GM19238 (cell line): ENCODE results near the gene RGS11.
A peak's percentile ranks its signal among the peaks of the same experiment; 100 is the strongest.

Experiments
- DNase-seq: peaks from one replicate; pipeline ENCODE4 v3.0.0; 2011; ENCODE audit warnings: low spot score; ENCODE audit not compliant: insufficient read length

The RGS11 gene

GRCh38 chr16:275786-276232, at the start of gene RGS11:
RGS11 (minus strand) TSS chr16:275944; CDS start chr16:275911, 33 bp downstream.
- DNase-seq = no peak

GRCh38 chr16:324451-325334, 48.9 kb upstream of the RGS11 start:
- DNase-seq = peak; percentile 64

DNA sequence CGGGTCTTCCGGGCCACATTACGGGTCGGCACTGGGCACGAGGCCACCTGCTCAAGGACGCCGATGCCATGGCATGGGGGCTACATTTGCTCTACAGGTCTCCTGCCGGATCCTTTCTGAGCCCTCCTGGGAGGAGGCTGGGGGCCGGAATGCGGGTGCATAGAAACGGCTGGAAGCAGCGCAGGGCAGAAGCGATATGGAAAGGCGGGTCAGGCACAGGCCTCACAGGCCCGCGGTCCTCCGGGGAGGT, 48.4 kb upstream of the RGS11 start:
- no peak for DNase-seq

DNA sequence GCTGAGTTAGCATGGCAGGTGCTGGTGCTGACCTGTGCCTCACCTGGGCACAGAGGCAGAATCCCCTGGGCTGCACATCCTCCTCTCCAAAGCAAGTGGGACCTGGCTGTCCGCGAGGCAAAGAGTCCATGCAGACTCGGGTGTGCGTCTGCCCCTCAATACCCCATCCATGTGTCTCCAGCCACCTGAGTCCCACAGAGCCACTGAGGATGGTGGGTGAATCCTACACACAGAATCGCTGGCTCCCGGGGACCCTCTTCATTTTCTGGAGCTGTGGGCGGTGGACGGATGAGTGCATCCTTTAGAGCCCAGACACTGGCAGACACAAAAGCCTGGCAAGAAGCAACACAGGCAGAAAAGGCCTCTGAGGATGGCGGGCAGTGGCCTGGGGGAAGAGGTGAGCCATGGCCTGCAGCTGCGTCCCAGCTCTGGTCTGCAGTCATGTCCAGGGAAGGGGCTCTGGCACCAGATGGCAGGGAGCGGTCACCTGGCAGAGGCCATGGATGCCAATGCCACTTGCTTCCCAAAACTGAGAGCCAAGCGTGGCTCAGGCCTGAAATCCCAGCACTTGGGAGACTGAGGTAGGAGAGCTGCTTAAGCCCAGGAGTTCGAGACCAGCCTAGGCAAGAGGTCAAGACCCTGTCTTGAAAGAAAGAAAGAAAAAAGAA, 46.9 kb upstream of the RGS11 start:
- no peak for DNase-seq

DNA sequence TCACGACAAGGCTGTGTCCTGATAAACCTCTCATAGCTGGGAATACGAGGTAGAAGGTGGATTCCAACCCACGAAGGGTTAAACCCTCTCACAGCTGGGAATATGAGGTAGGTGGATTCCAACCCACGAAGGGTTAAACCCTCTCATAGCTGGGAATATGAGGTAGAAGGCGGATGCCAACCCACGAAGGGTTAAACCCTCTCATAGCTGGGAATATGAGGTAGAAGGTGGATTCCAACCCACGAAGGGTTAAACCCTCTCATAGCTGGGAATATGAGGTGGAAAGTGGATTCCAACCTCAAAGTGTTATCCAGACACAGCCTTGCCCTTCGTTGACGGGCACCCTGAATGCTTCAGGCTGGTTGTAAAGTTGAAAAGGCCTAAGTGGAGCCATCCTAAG, 45.8 kb upstream of the RGS11 start:
- DNase-seq = no peak

DNA sequence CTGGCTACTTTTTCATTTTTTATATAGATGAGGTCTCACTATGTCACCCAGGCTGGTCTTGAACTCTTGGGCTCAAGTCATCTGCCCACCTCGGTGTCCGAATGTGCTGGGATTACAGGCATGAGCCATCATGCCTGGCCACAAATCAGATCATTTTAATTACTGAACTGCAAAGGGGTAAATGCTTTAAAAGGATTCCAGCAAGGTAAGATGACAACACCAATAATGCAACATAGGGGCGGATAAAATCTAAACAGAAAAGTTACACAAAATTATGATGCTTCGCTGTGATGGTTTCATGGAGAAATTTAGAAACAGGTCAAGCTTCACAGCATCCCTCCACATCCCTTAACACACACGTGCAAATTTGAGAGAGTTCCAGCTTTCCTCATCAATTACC, 44.5 kb upstream of the RGS11 start:
- DNase-seq = no peak

DNA sequence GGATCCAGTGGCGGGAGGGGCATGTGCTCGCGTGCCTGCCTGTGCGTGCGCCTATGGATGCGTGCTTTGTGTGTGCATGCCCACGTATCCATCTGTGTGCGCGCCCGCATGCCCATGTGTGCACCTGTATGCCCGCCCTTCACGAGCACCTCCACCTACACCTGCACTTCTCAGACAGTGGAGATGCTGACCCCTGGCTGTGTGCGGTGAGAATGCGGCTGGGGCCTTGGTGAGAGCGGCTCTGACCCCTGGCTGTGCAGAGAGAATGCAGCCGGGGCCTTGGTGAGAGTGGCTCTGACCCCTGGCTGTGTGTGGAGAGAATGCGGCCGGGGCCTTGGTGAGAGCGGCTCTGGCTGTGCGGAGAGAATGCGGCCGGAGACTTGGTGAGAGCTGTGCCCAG, 42.9 kb upstream of the RGS11 start:
- DNase-seq = no peak

DNA sequence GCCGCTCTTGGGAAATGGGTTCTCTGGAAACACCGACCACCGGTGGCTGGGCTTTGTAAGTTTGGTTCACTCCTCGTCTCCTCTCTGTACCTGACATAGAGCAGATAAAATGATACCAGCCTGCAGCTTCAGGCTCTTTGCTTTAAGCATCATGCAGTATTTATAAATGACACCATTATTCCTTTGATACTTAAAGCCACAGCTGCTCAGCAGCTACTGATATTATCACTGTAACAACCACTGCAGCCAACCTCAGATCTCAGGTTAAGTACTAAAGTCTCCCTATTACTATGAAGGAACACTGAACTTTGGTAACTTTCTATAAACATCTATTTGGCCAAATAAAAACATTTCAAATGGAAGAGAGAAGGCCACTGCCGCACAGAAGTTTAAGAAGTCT, 41.8 kb upstream of the RGS11 start:
- no peak for DNase-seq

DNA sequence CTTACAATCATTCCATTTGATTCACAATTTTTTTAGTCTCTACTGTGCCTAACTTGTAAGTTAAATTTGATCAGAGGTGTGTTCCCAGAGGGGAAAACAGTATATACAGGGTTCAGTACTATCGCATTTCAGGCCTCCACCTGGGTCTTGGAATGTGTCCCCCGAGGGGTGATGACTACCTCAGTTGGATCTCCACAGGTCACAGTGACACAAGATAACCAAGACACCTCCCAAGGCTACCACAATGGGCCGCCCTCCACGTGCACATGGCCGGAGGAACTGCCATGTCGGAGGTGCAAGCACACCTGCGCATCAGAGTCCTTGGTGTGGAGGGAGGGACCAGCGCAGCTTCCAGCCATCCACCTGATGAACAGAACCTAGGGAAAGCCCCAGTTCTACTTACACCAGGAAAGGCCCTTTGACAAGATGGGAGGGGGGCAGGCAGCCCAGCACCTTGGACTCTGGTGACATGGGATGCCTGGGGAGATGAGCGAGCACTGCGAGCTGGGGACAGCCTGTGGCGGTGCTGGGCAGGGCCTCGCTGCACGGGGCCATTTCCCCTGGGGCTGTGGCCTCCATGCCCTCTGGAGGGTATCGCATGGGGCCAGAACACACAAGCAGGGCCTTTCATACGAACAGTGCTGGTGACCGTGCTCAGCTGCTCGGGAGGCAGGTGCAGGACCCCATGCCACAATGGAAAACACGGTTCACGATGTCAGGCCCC, 41.2 kb upstream of the RGS11 start:
- DNase-seq = no peak

GRCh38 chr16:314795-315299, 39.1 kb upstream of the RGS11 start:
- DNase-seq = no peak

- DNase-seq = no peak
Measured at GRCh38 chr16:314351-314750, 38.6 kb upstream of the RGS11 start.

DNA sequence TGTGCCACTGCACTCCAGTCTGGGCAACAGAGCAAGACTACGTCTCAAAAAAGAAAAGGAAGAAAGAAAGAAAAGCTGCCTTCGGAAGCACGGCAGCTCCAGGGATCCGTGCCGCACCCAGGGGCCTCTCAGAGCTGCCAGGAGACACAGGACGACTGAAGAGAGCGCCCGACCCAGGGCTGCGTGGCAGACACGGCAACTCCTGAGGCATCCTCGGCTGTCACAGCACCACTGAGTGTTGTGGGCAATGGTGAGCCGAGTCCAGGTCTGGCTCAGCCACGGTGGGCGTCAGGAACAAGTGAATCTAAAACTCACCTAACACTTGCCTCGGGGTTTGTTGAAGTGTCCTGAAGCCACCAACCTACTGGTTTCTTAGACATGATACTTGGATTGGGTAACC, 36.0 kb upstream of the RGS11 start:
- DNase-seq = no peak

GRCh38 chr16:309476-309875, 33.7 kb upstream of the RGS11 start:
- DNase-seq = no peak

GRCh38 chr16:307691-308312, 32.1 kb upstream of the RGS11 start:
- DNase-seq = no peak

- DNase-seq = no peak
Measured at GRCh38 chr16:306911-307370, 31.2 kb upstream of the RGS11 start.

GRCh38 chr16:305916-306626, 30.3 kb upstream of the RGS11 start:
- no peak for DNase-seq

- DNase-seq = no peak
Measured at GRCh38 chr16:303760-304505, 28.2 kb upstream of the RGS11 start.

DNA sequence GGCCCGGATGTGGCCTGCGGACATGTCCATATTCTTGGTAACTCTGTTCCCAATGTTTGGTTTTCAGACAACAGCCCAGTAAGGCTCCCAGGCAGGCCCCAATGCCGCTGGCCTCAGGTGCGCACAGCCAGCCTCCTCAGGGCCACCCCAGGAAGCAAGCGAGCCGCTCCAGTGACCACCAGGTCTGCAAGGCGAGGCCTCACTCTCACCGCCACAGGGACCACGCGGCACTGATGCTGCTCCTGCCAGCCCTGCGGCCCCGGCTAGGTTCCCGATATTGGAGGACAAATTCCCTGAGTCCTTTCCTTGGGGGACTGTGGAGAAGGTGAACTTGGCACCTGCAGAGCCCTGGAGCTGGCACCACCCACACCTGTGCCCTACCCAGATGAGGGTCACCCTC, 26.2 kb upstream of the RGS11 start:
- no peak for DNase-seq

DNA sequence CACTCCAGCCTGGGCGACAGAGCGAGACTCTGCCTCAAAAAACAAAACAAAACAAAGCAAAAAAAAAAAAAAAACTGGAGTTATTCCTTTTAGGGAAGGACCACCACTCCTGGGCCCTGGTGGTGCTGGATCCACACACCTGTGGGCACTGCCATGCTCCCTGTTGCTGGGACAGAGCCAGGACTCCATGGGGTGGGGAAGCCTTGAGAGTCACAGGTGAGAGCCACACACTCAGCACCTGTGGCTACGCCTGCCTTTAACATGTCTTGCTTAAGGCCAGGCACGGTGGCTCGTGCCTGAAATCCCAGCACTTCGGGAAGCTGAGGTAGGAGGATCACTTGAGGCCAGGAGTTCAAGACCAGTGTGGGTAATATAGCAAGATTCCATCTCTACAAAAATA, 25.5 kb upstream of the RGS11 start:
- DNase-seq = no peak

DNA sequence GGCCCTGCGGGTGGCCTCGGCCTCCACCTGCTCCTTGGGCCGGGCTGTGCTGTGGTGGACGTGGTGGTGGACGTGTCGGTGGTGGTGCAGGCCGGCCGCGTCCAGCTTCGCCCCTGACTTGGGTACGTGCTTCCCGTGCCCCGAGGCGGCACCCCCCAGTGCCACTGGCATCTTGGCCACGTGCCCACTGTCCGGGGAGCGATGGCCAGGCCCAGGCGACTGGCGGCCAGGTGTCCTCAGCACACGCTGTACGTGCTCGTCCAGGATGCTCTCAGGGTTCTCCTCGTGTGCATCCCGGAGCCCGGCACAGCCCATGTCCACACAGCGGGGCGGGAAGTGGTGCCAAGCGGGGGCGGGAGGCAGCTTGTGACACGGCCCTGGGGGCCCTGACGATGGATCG, 22.1 kb upstream of the RGS11 start:
- no peak for DNase-seq
